Suppressor macrophage treated with lipopolysaccharide for 4 hours (primary cell): ENCODE data around the gene RBBP8NL.

Source experiments
- DNase-seq: peaks from one replicate; pipeline ENCODE4 v3.0.0-alpha.2; 2020

RBBP8NL gene

GRCh38 chr20:62461834-62462233 lies 34.5 kb upstream of the RBBP8NL start:
- DNase-seq, result no peak

- no peak for DNase-seq
Observed at GRCh38 chr20:62461157-62461556, 33.8 kb upstream of the RBBP8NL start.

GRCh38 chr20:62460678-62461077 lies 33.3 kb upstream of the RBBP8NL start:
- no peak for DNase-seq

GRCh38 chr20:62459488-62459887 lies 32.1 kb upstream of the RBBP8NL start:
- no peak for DNase-seq

- no peak for DNase-seq
Observed at GRCh38 chr20:62458275-62459251, 31.2 kb upstream of the RBBP8NL start.

GRCh38 chr20:62457831-62458230 lies 30.5 kb upstream of the RBBP8NL start:
- DNase-seq, result no peak

GRCh38 chr20:62457098-62457497 lies 29.8 kb upstream of the RBBP8NL start:
- DNase-seq, result no peak

GRCh38 chr20:62455929-62456328 lies 28.6 kb upstream of the RBBP8NL start:
- no peak for DNase-seq

- no peak for DNase-seq
Observed at GRCh38 chr20:62454904-62455636, 27.7 kb upstream of the RBBP8NL start.

GRCh38 chr20:62453186-62453808 lies 26.0 kb upstream of the RBBP8NL start:
- no peak for DNase-seq

GRCh38 chr20:62452475-62453095 lies 25.2 kb upstream of the RBBP8NL start:
- DNase-seq, result no peak

GRCh38 chr20:62451970-62452369 lies 24.6 kb upstream of the RBBP8NL start:
- no peak for DNase-seq

- DNase-seq, result no peak
Observed at GRCh38 chr20:62451156-62451767, 23.9 kb upstream of the RBBP8NL start.

GRCh38 chr20:62449951-62450691 lies 22.8 kb upstream of the RBBP8NL start:
- no peak for DNase-seq

GRCh38 chr20:62448788-62449187 lies 21.4 kb upstream of the RBBP8NL start:
- DNase-seq, result no peak

GRCh38 chr20:62448038-62448437 lies 20.7 kb upstream of the RBBP8NL start:
- no peak for DNase-seq

- DNase-seq, result no peak
Observed at GRCh38 chr20:62446888-62447869, 19.8 kb upstream of the RBBP8NL start.

- no peak for DNase-seq
Observed at GRCh38 chr20:62446481-62446880, 19.1 kb upstream of the RBBP8NL start.

GRCh38 chr20:62445553-62446340 lies 18.4 kb upstream of the RBBP8NL start:
- no peak for DNase-seq

- no peak for DNase-seq
Observed at GRCh38 chr20:62444286-62444685, 16.9 kb upstream of the RBBP8NL start.
